Calu3 (cell line): Measurements from ENCODE around the gene DAP3. TPM values are rescaled to one million over a fixed set of nuclear protein-coding genes. Genes with fewer than 3 reads are reported as not detected.

Experiments used
- BruUV-seq: library from RNA; stranded (reverse); fragments of 400-500 nt; replicated peaks from 2 replicates; lab custom pipeline; 2021; lab: Mats Ljungman, UMichigan
- CTCF ChIA-PET: fragments of 300-600 bp; sonication (Branson Sonifier 250); formaldehyde crosslinking; loops from one replicate; lab custom pipeline; 2022; ENCODE audit warnings: antibody characterized with exemption; lab: Charles Lee
- DNase-seq: peaks from one replicate; pipeline ENCODE4 v3.0.0; 2022
- H3K27ac Mint-ChIP-seq: one replicate; pipeline ENCODE4 v1.8.0; 2022; ENCODE audit warnings: mixed read lengths; ENCODE audit not compliant: unreplicated experiment
- H3K27me3 Mint-ChIP-seq: one replicate; pipeline ENCODE4 v1.8.0; 2022; ENCODE audit warnings: mixed read lengths; ENCODE audit not compliant: unreplicated experiment
- H3K36me3 Mint-ChIP-seq: one replicate; pipeline ENCODE4 v1.8.0; 2022; ENCODE audit warnings: mild to moderate bottlenecking, moderate library complexity, mixed read lengths; ENCODE audit not compliant: insufficient read depth, unreplicated experiment
- H3K4me1 Mint-ChIP-seq: one replicate; pipeline ENCODE4 v1.8.0; 2022; ENCODE audit warnings: mild to moderate bottlenecking, low read depth, mixed read lengths; ENCODE audit not compliant: unreplicated experiment
- H3K4me3 Mint-ChIP-seq: one replicate; pipeline ENCODE4 v1.8.0; 2022; ENCODE audit warnings: mild to moderate bottlenecking, low read depth, moderate library complexity, mixed read lengths; ENCODE audit not compliant: unreplicated experiment
- H3K9me3 Mint-ChIP-seq: one replicate; pipeline ENCODE4 v1.8.0; 2022; ENCODE audit warnings: low read depth, mixed read lengths; ENCODE audit not compliant: unreplicated experiment
- intact Hi-C: fragments of 100-400 bp; cut with micrococcal nuclease; formaldehyde crosslinking; loops from one replicate; pipeline ENCODE4 v1.10.0; 2022; ENCODE audit not compliant: unreplicated experiment
- total RNA-seq: library from RNA; stranded (reverse); gene quantifications from 2 replicates; pipeline ENCODE4 v1.2.3, GENCODE V29; 2022
- TF ChIP-seq, protein P1 (sequence below): fragments of 200-600 bp; IDR thresholded peaks from one replicate; pipeline ENCODE4 v1.8.0; 2022; ENCODE audit warnings: antibody characterized with exemption; ENCODE audit not compliant: unreplicated experiment

Gene DAP3
- total RNA-seq, 1 experiment from 2014 or later, result 199 TPM

GRCh38 chr1:155719703-155720102, 30.8 kb downstream of the DAP3 start:
- intact Hi-C loops, result no loop called here
- no peaks in the 10 kb centered on the region for H3K27me3 Mint-ChIP-seq
- CTCF ChIA-PET, result no interaction called here
- no peaks in the 10 kb centered on the region for H3K4me1 Mint-ChIP-seq
- no peak overlapping the region for H3K27ac Mint-ChIP-seq
- no peak overlapping the region for H3K4me3 Mint-ChIP-seq
- BruUV-seq, result no TSS peak
- no peak for DNase-seq
- TF ChIP-seq, protein P1, sequence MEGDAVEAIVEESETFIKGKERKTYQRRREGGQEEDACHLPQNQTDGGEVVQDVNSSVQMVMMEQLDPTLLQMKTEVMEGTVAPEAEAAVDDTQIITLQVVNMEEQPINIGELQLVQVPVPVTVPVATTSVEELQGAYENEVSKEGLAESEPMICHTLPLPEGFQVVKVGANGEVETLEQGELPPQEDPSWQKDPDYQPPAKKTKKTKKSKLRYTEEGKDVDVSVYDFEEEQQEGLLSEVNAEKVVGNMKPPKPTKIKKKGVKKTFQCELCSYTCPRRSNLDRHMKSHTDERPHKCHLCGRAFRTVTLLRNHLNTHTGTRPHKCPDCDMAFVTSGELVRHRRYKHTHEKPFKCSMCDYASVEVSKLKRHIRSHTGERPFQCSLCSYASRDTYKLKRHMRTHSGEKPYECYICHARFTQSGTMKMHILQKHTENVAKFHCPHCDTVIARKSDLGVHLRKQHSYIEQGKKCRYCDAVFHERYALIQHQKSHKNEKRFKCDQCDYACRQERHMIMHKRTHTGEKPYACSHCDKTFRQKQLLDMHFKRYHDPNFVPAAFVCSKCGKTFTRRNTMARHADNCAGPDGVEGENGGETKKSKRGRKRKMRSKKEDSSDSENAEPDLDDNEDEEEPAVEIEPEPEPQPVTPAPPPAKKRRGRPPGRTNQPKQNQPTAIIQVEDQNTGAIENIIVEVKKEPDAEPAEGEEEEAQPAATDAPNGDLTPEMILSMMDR, result no peak
- H3K36me3 Mint-ChIP-seq, result peaks cover 56% of the 10 kb centered on the region
- no peaks in the 10 kb centered on the region for H3K9me3 Mint-ChIP-seq

DNA sequence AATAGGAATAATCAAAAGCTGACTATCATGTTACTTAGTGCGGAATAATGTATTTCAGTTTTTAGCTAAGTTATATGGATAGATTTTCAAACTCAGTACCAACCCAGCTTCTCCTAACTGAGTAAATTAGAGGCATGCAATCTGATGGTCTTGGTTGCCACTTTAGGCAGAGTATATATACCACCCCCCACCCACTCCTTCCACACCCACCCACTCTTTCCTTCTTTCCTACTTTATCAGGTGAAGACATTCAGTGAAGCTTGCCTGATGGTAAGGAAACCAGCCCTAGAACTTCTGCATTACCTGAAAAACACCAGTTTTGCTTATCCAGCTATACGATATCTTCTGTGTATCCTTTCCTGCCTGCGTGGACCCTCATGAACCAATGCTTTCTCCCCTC, 36.3 kb downstream of the DAP3 start:
- BruUV-seq, result no TSS peak
- intact Hi-C loops, result no loop called here

GRCh38 chr1:155729031-155729898, 40.4 kb downstream of the DAP3 start:
- no peaks in the 10 kb centered on the region for H3K4me1 Mint-ChIP-seq
- TF ChIP-seq, protein P1, result peak; percentile 76
- DNase-seq, result peak; percentile 58
- no peaks in the 10 kb centered on the region for H3K27me3 Mint-ChIP-seq
- H3K27ac Mint-ChIP-seq, result no peak overlapping the region
- BruUV-seq, result no TSS peak
- H3K9me3 Mint-ChIP-seq, result no peaks in the 10 kb centered on the region
- intact Hi-C loops, result no loop called here
- peaks cover 77% of the 10 kb centered on the region for H3K36me3 Mint-ChIP-seq
- H3K4me3 Mint-ChIP-seq, result no peak overlapping the region
- CTCF ChIA-PET, result interaction anchor here (0.7 to 0.8 kb wide), 2 partner anchors 81 to 479 kb away, joined by 3 read pairs; no protein-coding TSS in a partner anchor

More for the DNA sequence above, 36.3 kb downstream of the DAP3 start:
- CTCF ChIA-PET, result interaction anchor here (0.5 to 0.6 kb wide), 3 partner anchors 18 to 63 kb away, joined by 3 to 4 read pairs (median 4); no protein-coding TSS in a partner anchor
- Mint-ChIP-seq H3K27me3 (no peaks in the 10 kb centered on the region), H3K36me3 (peaks cover 72% of the 10 kb centered on the region), H3K4me1 (no peaks in the 10 kb centered on the region), H3K27ac (no peak overlapping the region), H3K4me3 (no peak overlapping the region), H3K9me3 (no peaks in the 10 kb centered on the region)
- TF ChIP-seq, protein P1, result no peak
- no peak for DNase-seq

DNA sequence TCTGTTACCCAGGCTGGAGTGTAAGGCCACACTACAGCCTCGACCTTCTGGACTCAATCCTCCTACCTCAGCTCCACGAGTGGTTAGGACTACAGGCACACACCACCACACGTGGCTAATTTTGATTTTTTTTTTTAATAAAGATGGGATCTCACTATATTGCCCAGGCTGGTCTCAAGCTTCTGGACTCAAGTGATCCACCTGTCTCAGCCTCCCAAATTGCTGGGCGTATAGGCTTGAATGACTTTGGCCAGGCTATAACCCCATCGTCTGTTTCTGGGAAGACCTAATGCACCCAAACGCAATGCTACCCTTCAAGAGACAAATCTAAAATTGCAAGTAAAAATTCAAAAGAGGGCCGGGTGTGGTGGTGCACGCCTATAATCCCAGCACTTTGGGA, 52.1 kb downstream of the DAP3 start:
- TF ChIP-seq, protein P1, result no peak
- peaks cover 8% of the 10 kb centered on the region for H3K4me1 Mint-ChIP-seq
- no peaks in the 10 kb centered on the region for H3K9me3 Mint-ChIP-seq
- BruUV-seq, result no TSS peak
- intact Hi-C loops, result no loop called here
- no peaks in the 10 kb centered on the region for H3K27me3 Mint-ChIP-seq
- no peak overlapping the region for H3K27ac Mint-ChIP-seq
- CTCF ChIA-PET, result no interaction called here
- DNase-seq, result no peak
- no peak overlapping the region for H3K4me3 Mint-ChIP-seq
- H3K36me3 Mint-ChIP-seq, result peaks cover 45% of the 10 kb centered on the region
